ENCODE measurements around the gene NFE2L3.
"Not testable (repeated sequence)": the region's sequence is repeated elsewhere in the genome, so short reads cannot be mapped to it uniquely, and the experiment has no call there.

NFE2L3 gene

DNA sequence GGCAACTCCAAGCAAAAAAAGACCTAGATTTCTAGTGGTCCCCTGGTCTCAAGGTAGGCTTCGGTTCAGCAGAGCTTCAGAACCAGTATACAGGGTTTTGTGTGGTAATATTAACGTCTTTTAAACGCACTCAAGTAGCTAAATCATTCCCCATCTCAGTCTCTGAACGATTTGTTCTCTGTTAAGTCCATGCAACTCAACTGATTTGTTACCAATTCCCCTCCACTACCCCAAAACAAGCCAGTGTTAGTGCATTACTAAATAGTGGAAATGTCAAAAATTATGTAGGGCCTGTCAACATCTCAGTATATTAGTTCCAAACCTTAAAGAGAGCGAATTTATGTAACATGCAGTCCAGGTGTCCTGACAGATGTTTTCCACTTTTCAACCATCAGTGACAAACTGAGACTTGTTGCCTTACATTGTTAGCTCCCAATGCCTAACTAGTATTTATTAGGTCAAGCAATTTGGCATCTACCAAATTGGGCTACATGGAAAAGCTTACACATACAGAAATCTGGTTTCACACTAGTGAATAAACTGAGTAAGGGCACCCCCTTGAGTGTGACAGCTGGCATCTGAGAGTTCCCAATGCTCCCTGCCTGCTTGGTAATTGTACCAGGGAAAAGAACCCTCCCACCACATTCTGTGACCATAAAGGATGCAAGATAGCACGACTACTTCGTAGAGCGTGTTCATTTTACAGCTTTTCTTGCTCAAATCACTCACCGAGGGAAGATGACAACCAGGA lies 36.4 kb downstream of the NFE2L3 start:
- DNase-seq, result no peak

GRCh38 chr7:26188957-26189541 lies 37.1 kb downstream of the NFE2L3 start:
- no peak for DNase-seq

GRCh38 chr7:26189697-26190096 lies 37.7 kb downstream of the NFE2L3 start:
- no peak for DNase-seq

GRCh38 chr7:26190417-26190869 lies 38.4 kb downstream of the NFE2L3 start:
- DNase-seq, result no peak

DNA sequence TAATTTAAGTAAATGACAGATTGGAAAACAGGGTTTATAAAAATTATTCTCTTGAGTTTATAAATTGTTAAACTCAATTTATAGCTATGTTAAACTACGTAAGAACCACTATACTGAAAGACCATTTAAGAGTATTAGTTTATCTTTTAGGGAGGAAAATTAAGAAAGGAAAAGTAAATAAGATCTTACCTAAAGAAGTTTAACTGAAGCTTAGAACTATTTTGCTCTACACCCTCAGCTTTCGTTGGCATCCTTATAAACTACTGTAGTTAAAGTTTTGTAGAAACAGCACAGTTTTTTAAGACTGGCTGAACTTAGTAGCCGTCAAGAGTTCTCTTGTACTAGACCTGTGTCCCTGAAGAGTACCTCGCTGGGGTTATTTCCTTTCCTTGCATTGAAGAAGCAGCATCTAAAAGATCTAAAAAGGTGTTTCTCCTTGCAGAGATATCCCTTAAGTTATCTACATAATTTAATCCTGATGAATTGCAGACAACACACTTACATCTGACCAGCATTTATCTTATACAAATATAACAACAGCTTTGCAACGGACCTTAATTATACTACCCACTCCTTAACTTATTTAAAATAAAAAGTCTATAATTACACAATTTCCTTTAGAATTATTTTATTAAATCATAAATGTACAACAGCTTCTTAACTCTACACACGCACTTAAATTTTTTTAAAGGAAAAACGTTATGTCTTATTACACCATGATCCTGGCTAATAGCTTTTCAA lies 39.4 kb downstream of the NFE2L3 start:
- no peak for DNase-seq

DNA sequence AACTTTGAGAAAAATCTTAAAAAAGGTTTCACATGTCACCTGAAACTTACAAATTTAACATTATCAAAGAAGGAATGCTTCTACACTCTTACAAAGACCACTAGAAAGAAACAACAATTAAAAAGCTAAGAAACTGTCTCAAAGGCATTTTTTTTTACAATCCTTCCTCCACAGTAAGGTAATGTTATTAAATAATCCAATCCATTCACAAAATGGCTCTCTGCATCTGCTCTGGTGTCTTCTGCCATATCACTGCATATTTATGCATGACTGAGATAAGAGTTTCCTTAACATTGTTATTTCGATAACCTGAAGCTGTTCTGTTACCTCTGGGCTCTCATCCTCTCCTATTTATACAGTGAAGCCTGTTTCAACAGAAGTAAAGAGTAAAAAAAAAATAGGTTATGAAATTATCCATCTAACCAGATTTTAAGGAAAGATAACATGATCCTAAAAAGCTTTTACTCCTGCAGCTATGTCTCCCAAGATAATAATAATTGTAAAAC lies 40.0 kb downstream of the NFE2L3 start:
- no peak for DNase-seq

- no peak for DNase-seq
Observed at GRCh38 chr7:26192485-26193087, 40.6 kb downstream of the NFE2L3 start.

DNA sequence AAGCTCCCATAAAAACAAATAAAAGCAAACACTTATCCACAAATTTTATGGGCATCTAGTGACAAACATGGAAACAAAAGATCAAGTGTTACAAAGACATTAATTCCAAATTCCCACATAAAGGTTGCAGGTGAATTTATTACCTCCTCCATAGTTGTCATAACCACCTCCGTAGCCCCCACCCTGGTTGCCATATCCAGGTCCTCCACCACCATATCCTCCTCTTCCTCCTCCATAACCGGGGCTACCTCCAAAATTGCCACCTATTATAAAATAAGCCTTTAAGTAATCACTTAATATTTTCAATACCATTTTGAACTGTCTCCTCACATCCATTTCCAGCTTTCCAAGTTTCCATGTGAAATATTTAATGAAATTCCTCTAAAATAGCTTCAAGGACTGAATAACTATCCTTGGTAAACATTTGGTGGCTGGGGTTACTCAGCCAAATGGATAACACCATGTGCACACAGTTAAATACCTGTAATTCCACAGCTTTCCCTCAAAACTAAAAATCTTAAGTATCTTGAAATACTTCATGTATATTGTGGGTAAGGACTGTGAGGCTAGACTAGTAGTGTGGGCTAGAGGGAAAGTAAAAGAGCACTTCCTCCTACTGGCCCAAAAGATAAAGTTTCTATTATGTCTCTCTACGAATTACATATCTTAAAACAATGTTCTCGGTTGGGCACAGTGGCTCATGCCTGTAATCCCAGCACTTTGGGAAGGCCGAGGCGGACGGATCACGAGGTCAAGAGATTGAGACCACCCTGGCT lies 41.6 kb downstream of the NFE2L3 start:
- no peak for DNase-seq

DNA sequence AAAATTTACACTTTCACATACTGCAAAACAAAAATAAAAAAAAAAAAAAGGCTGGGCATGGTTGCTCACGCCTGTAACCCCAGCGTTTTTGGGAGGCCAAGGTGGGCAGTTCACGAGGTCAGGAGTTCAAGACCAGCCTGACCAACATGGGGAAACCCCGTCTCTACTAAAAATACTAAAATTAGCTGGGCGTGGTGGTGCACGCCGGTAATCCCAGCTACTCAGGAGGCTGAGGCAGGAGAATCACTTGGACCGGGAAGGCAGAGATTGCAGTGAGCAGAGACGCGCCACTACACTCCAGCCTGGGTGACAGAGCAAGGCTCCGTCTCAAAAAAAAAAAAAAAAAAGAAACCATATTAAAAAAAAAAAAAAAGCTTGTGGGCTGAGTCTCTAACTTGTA lies 42.8 kb downstream of the NFE2L3 start:
- not testable (repeated sequence) for DNase-seq

DNA sequence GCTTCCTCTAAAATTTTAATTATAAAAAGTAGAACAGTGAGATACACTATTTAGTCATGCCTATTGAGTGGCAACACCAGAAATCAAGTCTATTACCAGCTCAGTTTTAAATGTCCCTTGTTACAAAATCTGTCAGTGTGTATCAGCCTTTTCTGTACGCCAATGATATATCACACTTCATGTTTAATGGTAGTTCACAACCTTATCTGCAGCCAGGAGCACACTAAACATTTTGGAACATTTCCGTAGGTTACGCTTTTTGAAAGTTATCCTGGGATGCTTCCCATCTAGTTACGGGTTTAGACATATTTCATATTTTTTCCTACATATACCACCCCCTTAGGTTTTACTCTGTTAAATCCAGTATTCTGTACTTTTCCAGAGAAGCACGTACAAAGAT lies 43.2 kb downstream of the NFE2L3 start:
- no peak for DNase-seq

GRCh38 chr7:26195867-26196657 lies 44.1 kb downstream of the NFE2L3 start:
- no peak for DNase-seq

DNA sequence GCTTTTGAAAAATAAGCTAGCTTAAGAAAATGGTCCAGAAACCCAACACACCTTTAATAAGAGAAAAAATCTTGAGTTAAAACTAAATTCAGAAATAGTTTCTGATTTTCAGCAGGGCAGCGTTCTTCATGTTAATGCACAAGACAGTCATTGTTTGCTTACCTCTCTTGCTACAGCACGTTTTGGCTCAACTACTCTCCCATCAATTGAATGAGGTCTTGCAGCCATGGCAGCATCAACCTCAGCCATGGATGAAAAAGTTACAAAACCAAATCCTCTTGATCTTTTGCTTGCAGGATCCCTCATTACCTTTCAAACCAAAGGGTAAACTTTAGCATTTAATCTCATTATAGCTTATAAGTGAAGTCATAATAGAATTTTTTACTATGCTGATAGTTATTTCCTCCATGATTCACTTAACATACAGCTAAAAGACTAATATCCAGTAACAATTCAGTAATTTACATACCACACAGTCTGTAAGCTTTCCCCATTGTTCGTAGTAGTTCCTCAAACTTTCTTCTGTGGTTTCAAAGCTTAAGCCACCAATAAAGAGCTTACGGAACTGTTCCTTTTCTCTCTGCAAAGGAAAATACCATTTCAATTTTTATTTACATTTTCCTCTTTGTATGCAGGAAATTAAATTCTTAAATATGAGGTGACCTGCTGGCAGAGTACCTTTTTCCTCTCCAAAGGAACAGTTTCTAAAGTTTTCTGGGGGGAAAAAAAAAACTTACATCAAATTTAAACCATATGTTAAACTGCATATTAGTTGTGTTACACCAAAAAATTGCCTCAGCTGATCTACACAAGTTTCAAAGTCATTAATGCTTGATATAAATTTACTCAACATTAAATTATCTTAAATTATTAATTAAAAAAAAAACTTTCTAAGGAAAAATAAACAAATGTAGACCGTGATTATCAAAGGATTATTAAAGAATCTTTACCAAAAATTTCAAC lies 45.4 kb downstream of the NFE2L3 start:
- no peak for DNase-seq

DNA sequence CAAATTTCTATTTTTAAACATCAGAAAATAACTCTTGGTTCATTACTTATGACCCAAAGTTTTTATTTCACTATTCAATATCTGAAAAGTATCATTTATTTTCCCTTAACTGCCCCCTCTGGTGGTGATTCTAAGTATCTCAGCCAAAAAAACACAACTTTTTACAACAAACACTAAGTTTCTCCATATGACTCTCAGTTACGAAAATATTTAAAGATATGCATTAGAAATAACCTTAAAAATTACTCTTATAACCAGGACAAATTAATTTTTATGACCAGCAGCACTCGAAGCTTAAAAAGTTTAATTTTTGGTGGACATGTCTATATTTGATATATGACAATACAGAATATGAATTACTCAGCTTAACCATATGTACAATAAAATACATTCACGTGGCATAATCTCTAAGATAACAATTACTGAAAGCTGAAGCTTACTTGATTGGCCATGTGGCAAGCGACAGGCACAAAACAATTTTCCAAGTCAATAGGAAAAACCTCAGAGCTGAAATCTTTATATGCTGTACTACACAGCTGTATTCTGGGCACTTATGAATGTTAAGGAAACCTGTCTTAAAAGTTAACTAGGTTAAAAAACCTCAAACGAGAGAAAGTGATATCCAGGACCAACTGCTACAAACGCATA lies 46.3 kb downstream of the NFE2L3 start:
- no peak for DNase-seq

- no peak for DNase-seq
Observed at GRCh38 chr7:26198781-26199169, 46.8 kb downstream of the NFE2L3 start.

DNA sequence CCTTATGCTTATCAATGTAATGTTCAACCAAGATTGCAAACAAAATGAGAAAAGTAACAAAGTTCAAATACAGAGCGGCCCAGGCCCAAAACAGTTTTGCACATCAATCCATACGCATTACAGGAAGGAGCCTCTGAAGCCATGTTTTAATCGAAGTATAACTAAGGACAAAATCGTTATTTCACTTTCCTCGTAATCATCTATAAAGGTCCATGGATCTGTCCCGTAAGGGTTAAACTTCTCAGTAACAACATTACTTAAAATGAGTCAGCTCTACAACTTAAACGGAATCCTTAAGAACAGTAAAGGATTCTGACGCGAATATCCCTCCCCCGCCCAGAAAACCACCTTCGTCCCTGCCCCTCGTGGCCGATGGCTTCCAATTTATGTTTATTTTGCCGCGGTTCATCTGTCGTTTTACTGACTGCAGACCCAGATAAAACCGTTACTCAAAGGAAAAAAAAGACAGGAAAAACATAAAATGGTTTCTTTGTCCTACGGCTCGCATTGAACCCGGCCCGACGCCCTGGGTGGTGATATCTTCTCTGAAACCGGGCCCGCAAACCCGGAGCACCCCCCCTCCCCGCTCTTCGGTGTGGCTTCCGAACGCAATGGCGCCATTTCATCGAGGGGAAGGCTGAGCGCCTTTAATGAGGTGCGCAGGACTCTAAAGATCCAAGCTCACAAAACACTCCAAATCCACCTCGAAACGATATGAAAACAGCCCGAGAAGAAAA lies 47.5 kb downstream of the NFE2L3 start:
- peak; percentile 60 to 73 for DNase-seq

GRCh38 chr7:26200038-26200443 lies 48.0 kb downstream of the NFE2L3 start:
- peak; percentile 68 to 69 for DNase-seq

DNA sequence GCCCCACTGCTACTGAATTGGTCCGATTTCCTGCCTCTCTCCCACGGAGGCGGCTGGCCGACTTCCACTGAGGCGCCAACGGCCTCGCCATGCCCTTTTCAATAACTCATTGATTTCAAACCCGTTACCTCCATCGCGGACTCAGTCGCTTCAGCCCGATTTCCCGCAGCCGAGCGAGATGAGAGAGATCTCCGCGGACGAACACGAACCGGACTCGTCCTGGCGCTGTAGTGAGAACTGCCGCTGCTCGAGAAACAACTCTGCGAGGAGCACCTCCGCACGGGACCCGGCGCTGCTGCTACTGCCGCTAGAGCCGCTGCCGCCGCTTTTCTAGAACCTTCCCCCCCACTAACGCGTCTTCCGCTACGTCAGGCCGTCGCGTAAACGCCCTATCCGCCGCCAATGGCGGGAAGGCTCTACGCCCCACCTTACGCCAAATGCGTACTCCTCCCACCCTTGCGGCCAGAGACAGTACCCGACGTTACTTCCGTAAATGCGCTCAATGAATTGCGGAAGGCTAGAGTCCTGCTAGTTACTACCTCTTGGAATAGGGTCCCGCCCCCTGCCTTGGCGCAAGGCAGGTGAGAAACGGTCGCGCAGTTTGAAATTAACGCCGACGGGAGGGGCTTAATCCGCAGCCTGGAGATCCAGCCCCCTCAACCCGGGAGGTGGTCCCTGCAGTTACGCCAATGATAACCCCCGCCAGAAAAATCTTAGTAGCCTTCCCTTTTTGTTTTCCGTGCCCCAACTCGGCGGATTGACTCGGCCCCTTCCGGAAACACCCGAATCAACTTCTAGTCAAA lies 48.6 kb downstream of the NFE2L3 start, which contains the start of gene HNRNPA2B1:
Gene HNRNPA2B1 (minus strand): TSS at position 303 of the 803 bp plus-strand sequence. CDS start 169 bp downstream, at position 134.
- DNase-seq, result peak; percentile 94 to 97

All from stimulated activated CD4-positive, alpha-beta T cell treated with anti-CD3 and anti-CD28 coated beads, Interleukin-4, amount 100 ng/mL, for 4 hours (primary cell).